Muscle layer of duodenum (tissue), 2 donors: ENCODE data around the gene TFF3.

ENCODE experiments used
- H3K27ac ChIP-seq: one replicate; pipeline ENCODE4 v1.7.0; 2013; ENCODE audit warnings: mild to moderate bottlenecking, low read length
- H3K27me3 ChIP-seq: one replicate; pipeline ENCODE4 v1.7.0; 2013; ENCODE audit warnings: low read depth, mild to moderate bottlenecking, control low read depth, low read length
- H3K36me3 ChIP-seq, 2 donors: one replicate each; pipeline ENCODE4 v1.7.0; 2013; ENCODE audit warnings: low read length in 2 of 2, control low read depth in 1 of 2, mild to moderate bottlenecking in 1 of 2; ENCODE audit not compliant: insufficient read depth in 2 of 2, control insufficient read depth in 1 of 2
- H3K4me1 ChIP-seq, 2 donors: one replicate each; pipeline ENCODE4 v1.7.0; 2013; ENCODE audit warnings: low read length in 2 of 2, mild to moderate bottlenecking in 2 of 2, control low read depth in 1 of 2, moderate library complexity in 1 of 2; ENCODE audit not compliant: insufficient read depth in 2 of 2, control insufficient read depth in 1 of 2
- H3K4me3 ChIP-seq, 2 donors: one replicate each; pipeline ENCODE4 v1.7.0; 2013; ENCODE audit warnings: low read length in 2 of 2, low read depth in 1 of 2, mild to moderate bottlenecking in 1 of 2
- H3K9me3 ChIP-seq, 2 donors: one replicate each; pipeline ENCODE4 v1.7.0; 2013; ENCODE audit warnings: low read length in 2 of 2, control low read depth in 1 of 2, mild to moderate bottlenecking in 1 of 2; ENCODE audit not compliant: control insufficient read depth in 1 of 2
- donor health status: healthy.

Gene TFF3

DNA sequence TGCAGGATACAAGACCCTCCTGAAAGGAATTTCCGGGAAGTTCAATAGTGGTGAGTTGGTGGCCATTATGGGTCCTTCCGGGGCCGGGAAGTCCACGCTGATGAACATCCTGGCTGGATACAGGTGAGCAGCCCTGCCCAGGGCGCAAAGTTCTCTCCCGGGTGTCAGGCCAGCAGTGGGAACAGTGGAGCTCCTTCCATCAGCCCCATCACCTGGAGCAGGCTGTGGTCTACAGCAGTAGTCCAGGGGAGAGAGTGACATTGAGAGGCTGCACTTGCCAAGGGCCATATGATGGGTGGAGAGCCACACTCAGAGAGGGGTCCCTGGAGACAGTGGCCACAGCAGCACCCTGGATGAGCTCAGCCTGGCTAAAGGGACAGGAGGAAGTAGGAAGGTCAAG, 44.1 kb downstream of the TFF3 start:
- Histone ChIP-seq H3K27me3 (no peaks in the 10 kb centered on the region), H3K9me3 (no peaks in the 10 kb centered on the region), H3K4me1 (peaks cover 0 to 4% of the 10 kb centered on the region in 2 donors), H3K4me3 (no peak overlapping the region), H3K36me3 (peaks cover 0 to 15% of the 10 kb centered on the region in 2 donors), H3K27ac (no peak overlapping the region)

DNA sequence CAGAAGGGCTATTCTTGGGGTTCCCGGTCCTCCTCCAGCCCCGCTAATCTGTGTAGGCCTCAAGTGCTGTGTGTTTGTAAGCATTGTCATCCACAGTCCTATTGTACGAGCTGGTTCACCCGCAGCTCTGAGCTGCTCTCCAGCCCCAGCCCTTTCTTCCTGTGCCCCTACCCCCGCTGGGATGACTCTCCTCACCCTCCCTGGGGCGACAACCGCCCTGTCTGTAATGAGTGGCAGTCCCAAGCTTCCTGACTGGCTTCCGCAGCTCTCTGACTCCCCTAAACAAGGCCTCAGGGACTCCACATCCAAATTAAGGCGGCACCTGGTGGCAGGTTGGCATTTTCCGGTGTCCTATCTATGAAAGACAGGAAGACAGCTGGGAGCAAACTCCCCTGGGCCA, 45.8 kb downstream of the TFF3 start:
- H3K27ac ChIP-seq, result no peak overlapping the region
- peaks cover 0 to 4% of the 10 kb centered on the region in 2 donors for H3K4me1 ChIP-seq
- H3K27me3 ChIP-seq, result no peaks in the 10 kb centered on the region
- H3K4me3 ChIP-seq, result no peak overlapping the region
- H3K9me3 ChIP-seq, result no peaks in the 10 kb centered on the region
- H3K36me3 ChIP-seq, result peaks cover 0 to 11% of the 10 kb centered on the region in 2 donors

DNA sequence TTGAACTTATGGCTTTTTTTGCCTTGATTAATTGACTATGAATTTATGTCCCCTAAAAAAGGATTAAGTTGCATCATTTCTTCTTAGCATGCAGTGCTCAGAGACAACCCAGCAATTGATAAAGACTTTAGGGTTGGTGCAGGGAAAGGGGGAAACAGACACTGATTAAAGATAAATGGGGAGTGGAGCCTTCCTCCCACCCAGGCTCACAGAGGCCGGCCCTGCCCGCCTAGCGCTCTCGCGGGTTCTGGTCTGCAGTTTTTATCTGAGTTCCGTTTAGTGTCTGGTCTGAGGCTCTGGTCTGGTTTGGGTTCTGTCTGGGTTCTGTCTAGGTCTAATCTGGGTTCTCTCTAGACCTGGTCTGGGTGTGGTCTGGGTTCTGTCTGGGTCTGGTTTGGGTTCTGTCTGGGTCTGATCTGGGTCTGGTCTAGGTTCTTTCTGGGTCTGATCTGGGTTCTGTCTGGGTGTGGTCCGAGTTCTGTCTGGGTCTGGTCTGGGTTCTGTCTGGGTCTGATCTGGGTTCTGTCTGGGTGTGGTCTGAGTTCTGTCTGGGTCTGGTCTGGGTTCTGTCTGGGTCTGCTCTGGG, 48.1 kb downstream of the TFF3 start:
- H3K4me3 ChIP-seq, result no peak overlapping the region
- no peak overlapping the region for H3K27ac ChIP-seq
- H3K36me3 ChIP-seq, result no peaks in the 10 kb centered on the region
- no peaks in the 10 kb centered on the region for H3K27me3 ChIP-seq
- H3K9me3 ChIP-seq, result no peaks in the 10 kb centered on the region
- peaks cover 0 to 12% of the 10 kb centered on the region in 2 donors for H3K4me1 ChIP-seq

DNA sequence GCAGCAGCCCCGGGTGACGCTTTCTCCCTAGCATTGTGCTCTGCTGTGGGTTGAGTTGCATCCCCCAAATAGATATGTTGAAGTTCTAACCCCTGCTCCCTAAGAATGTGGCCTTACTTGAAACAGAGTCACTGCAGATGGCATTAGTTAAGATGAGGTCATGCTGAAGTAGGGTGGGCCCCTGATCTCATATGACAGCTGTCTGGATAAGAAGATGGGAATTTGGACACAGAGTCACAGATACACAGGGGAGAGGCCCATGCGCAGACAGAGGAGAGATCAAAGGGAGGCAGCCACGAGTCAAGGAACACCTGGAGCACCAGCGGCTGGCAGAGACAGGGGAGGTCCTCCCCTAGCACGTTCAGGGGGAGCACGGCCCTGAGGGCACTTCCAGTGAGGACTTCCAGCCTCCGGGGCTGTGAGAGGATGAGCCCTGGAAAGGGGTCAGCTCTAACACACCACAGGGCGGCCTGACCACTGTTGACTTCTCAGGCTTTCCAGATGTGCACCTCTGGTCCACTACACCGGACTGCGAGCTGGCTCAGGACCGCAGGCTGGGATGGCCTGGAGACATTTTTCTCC, 49.9 kb downstream of the TFF3 start:
- no peak overlapping the region for H3K4me3 ChIP-seq
- no peaks in the 10 kb centered on the region for H3K27me3 ChIP-seq
- no peaks in the 10 kb centered on the region for H3K9me3 ChIP-seq
- H3K27ac ChIP-seq, result no peak overlapping the region
- no peaks in the 10 kb centered on the region for H3K36me3 ChIP-seq
- peaks cover 0 to 20% of the 10 kb centered on the region in 2 donors for H3K4me1 ChIP-seq

DNA sequence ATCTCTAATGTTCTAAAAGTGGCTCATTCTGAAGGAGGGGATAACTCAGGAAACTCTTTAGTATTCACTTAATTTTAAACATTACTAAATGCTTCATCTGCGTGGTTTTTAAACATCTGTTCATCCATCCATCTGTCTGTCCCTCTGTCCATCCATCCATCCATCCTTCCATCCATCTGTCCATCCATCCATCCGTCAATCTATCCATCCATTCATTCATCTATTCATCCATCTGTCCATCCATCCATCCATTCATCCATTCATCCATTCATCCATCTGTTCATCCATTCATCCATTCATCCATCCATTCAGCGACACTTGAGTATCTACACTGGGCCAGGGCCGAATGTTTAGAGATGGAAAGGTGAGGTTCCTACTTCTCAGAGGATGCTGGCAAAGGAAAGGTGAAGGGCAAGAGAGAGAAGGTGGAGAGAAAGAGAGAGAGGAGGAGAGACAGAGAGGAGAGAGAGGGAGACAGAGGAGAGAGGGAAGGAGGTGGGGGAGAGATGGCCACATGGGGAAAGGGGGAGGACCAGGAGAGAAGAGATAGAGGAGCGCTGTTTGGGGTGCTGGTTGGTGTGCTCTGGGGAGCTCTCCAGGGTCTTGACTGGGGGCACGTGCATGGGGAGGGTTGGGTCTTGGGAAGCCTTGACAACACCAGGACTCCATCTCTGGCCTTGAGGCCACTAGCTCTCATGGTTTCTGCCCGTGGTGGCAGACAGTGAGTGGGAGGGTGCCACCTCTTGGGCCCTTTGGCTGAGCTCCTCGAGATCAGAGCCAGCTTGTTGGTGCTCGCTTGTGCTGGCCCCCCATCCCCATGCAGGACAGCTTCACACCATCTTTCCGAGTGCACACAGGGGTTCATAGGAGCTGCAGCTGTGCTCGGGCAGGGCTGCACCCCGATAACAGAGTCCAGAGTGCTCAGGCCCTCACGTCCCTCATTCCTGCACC, 50.7 kb downstream of the TFF3 start:
- H3K27me3 ChIP-seq, result no peaks in the 10 kb centered on the region
- H3K36me3 ChIP-seq, result no peaks in the 10 kb centered on the region
- peaks cover 0 to 20% of the 10 kb centered on the region in 2 donors for H3K4me1 ChIP-seq
- no peak overlapping the region for H3K27ac ChIP-seq
- no peaks in the 10 kb centered on the region for H3K9me3 ChIP-seq
- no peak overlapping the region for H3K4me3 ChIP-seq

DNA sequence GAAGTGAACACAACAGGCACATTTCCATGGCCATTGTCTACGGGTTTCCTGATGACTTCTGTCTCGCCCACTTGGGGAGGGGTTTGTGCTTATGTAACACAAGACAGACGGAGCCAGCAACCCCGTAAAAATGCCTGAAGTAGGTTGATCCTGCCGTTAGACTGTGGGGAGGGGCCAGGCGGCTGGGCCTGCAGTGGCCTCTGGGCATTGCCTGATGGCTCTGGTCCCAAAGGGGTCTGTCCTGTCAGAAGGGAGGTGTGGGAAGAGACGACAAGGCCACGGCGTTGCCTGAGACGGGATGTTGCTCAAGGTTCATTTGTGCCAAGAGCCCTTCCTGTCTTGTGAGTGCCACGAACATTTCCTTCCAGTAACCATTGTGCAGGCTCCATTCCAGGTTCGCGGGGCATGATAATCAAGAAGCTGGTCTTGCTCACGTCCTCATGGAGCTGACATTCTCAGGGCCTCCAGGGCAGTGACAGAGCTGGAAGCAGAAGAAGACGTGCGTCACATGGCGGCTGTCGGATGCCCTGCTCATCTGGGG, 51.5 kb downstream of the TFF3 start:
- H3K9me3 ChIP-seq, result no peaks in the 10 kb centered on the region
- no peaks in the 10 kb centered on the region for H3K27me3 ChIP-seq
- H3K36me3 ChIP-seq, result no peaks in the 10 kb centered on the region
- no peak overlapping the region for H3K4me3 ChIP-seq
- H3K4me1 ChIP-seq, result peaks cover 0 to 29% of the 10 kb centered on the region in 2 donors
- H3K27ac ChIP-seq, result no peak overlapping the region

DNA sequence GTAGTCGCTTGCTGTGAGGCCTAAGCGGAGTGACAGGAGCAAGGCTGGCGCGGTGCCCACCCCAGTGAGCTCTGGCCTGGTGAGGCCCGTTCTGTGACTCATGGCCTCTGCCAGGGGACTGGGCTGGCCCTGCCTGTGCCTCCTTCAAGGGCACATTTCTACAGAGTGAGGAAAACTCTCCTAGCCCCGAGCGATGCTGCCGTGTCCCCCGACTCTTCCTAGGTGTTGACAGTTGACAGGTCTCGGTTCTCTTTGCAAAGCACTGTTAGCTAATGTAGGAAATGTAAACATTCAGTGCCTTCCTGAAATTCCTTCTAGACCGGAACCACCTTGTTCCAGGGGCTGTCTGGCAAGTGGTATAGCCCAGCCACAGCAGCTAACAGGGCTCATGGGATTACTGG, 52.4 kb downstream of the TFF3 start:
- no peaks in the 10 kb centered on the region for H3K9me3 ChIP-seq
- no peaks in the 10 kb centered on the region for H3K27me3 ChIP-seq
- H3K4me1 ChIP-seq, result peaks cover 0 to 30% of the 10 kb centered on the region in 2 donors
- H3K36me3 ChIP-seq, result no peaks in the 10 kb centered on the region
- H3K27ac ChIP-seq, result no peak overlapping the region
- H3K4me3 ChIP-seq, result no peak overlapping the region

DNA sequence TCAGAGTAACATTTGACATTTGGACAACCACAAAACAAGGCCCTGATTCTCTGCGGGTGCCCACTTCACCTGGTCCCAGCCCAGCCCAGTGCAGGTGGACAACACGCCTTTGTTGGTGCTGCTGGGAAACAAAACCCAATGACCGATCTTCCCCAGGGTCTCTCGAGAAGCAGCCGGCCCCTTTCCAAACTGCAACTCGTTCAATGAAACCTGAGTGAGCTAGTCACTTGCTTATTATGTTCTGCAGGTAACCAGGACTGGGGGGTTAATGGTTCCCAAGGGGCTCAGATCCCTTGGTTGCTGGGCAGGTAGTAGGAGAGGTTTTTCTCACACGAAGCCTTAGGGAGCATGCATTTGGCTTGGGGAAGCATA, 53.4 kb downstream of the TFF3 start:
- no peaks in the 10 kb centered on the region for H3K27me3 ChIP-seq
- H3K4me3 ChIP-seq, result no peak overlapping the region
- no peak overlapping the region for H3K27ac ChIP-seq
- peaks cover 0 to 36% of the 10 kb centered on the region in 2 donors for H3K4me1 ChIP-seq
- H3K36me3 ChIP-seq, result no peaks in the 10 kb centered on the region
- H3K9me3 ChIP-seq, result no peaks in the 10 kb centered on the region
